ENCODE measurements around the gene CRMP1.

- TF ChIP-seq, protein P1, sequence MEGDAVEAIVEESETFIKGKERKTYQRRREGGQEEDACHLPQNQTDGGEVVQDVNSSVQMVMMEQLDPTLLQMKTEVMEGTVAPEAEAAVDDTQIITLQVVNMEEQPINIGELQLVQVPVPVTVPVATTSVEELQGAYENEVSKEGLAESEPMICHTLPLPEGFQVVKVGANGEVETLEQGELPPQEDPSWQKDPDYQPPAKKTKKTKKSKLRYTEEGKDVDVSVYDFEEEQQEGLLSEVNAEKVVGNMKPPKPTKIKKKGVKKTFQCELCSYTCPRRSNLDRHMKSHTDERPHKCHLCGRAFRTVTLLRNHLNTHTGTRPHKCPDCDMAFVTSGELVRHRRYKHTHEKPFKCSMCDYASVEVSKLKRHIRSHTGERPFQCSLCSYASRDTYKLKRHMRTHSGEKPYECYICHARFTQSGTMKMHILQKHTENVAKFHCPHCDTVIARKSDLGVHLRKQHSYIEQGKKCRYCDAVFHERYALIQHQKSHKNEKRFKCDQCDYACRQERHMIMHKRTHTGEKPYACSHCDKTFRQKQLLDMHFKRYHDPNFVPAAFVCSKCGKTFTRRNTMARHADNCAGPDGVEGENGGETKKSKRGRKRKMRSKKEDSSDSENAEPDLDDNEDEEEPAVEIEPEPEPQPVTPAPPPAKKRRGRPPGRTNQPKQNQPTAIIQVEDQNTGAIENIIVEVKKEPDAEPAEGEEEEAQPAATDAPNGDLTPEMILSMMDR (IDR thresholded peaks at IDR 0.05) = no peak
- TF ChIP-seq POLR2A (IDR thresholded peaks at IDR 0.05) (no peak), EP300 (IDR thresholded peaks at IDR 0.05) (no peak), POLR2AphosphoS5 (IDR thresholded peaks at IDR 0.05) (no peak)
Observed at GRCh38 chr4:5785806-5786680, 106.8 kb downstream of the CRMP1 start.

All from gastroesophageal sphincter (tissue), 3 donors.